GM12878 (cell line): ENCODE measurements around the gene PLXNA4. TPM values are rescaled to one million over a fixed set of nuclear protein-coding genes. Genes with fewer than 3 reads are reported as not detected.

Experiments used
- ATAC-seq: fragments of 200-7000 bp; cut with Tn5 transposase; 3 replicates; pipeline ENCODE4 v1.9.1; 2020; ENCODE audit warnings: mild to moderate bottlenecking, moderate library complexity
- BruUV-seq: library from RNA; stranded (reverse); fragments of 400-500 nt; replicated peaks from 2 replicates; lab custom pipeline; 2021; lab: Mats Ljungman, UMichigan
- CTCF ChIA-PET: fragments of 300-600 bp; sonication (Branson Sonifier 250); formaldehyde crosslinking; extraction: SDS; loops from one replicate; lab custom pipeline; 2021; ENCODE audit warnings: inconsistent platforms; lab: Yijun Ruan, JAX
- POLR2A ChIA-PET: fragments of 350-600 bp; formaldehyde crosslinking; extraction: SDS; loops from one replicate; lab custom pipeline; 2021; ENCODE audit warnings: inconsistent platforms; lab: Charles Lee
- RAD21 ChIA-PET: fragments of 300-600 bp; sonication (Branson Sonifier 250); formaldehyde crosslinking; loops from one replicate; lab custom pipeline; 2023; ENCODE audit warnings: antibody characterized with exemption; ENCODE audit not compliant: unreplicated experiment; lab: Charles Lee
- SMC1A ChIA-PET: fragments of 300-600 bp; sonication (Branson Sonifier 250); formaldehyde crosslinking; loops from one replicate; lab custom pipeline; 2023; ENCODE audit not compliant: unreplicated experiment, uncharacterized antibody; lab: Charles Lee
- DNase-seq: peaks from one replicate; pipeline ENCODE4 v3.0.0-alpha.2; 2011; ENCODE audit warnings: low read depth, low spot score
- FAIRE-seq: peaks from 3 replicates; lab custom pipeline; 2011; peaks lifted over from hg19 to GRCh38; lab: Jason Lieb, UNC
- H2AFZ ChIP-seq: 2 replicates; pipeline ENCODE4 v1.6.0; 2011; ENCODE audit warnings: low read depth, low read length, control low read depth; ENCODE audit not compliant: control insufficient read depth
- H3K27ac ChIP-seq: 2 replicates; pipeline ENCODE4 v1.5.1; 2011; ENCODE audit warnings: control low read depth; ENCODE audit not compliant: control insufficient read depth, insufficient read depth
- H3K27me3 ChIP-seq, 2 experiments: replicated peaks in 1 of 2; 2 replicates each; pipeline versions ENCODE4 v1.6.0 to v1.6.1; 2011; ENCODE audit warnings: low read length in 1 of 2; ENCODE audit not compliant: control insufficient read depth in 2 of 2, insufficient read depth in 2 of 2
- H3K36me3 ChIP-seq, 2 experiments: 2 replicates each; pipeline ENCODE4 v1.5.1; 2011; ENCODE audit warnings: low read length in 1 of 2; ENCODE audit not compliant: control insufficient read depth in 2 of 2, insufficient read depth in 2 of 2
- H3K4me1 ChIP-seq: 2 replicates; pipeline ENCODE4 v1.6.1; 2011; ENCODE audit warnings: mild to moderate bottlenecking, low read length, moderate library complexity, mixed read lengths; ENCODE audit not compliant: control insufficient read depth, insufficient read depth
- H3K4me2 ChIP-seq: 2 replicates; pipeline ENCODE4 v1.6.0; 2011; ENCODE audit warnings: control low read depth; ENCODE audit not compliant: control insufficient read depth, insufficient read depth
- H3K4me3 ChIP-seq: fragments of 200-600 bp; sonication (generic); 2 replicates; pipeline ENCODE4 v1.5.1; 2016
- H3K79me2 ChIP-seq: 2 replicates; pipeline ENCODE4 v1.6.0; 2011; ENCODE audit warnings: low read length; ENCODE audit not compliant: control insufficient read depth, insufficient read depth
- H3K9ac ChIP-seq: 2 replicates; pipeline ENCODE4 v1.8.0; 2011; ENCODE audit warnings: low read length, control low read depth, mixed read lengths; ENCODE audit not compliant: control insufficient read depth, insufficient read depth
- H3K9me3 ChIP-seq: replicated peaks from 3 replicates; pipeline ENCODE4 v1.5.1; 2011; ENCODE audit warnings: mild to moderate bottlenecking, low read length; ENCODE audit not compliant: control insufficient read depth, insufficient read depth
- H4K20me1 ChIP-seq: 2 replicates; pipeline ENCODE4 v1.6.0; 2011; ENCODE audit not compliant: control insufficient read depth, insufficient read depth
- CHD1 ChIP-seq: IDR thresholded peaks from 2 replicates; pipeline ENCODE4 v1.6.1; 2012; ENCODE audit warnings: low read depth, low read length, improper control_type of control experiment
- ESRRA ChIP-seq: IDR thresholded peaks from 2 replicates; pipeline ENCODE4 v1.6.1; 2012; ENCODE audit warnings: mild to moderate bottlenecking, low read length, improper control_type of control experiment
- HCFC1 ChIP-seq: fragments of 150-350 bp; IDR thresholded peaks from 2 replicates; pipeline ENCODE4 v1.6.1; 2014; ENCODE audit warnings: low read length
- JUNB ChIP-seq: IDR thresholded peaks from 2 replicates; pipeline ENCODE4 v1.6.1; 2016; ENCODE audit warnings: antibody characterized with exemption, mild to moderate bottlenecking
- LARP7 ChIP-seq: fragments of 450-650 bp; IDR thresholded peaks from 2 replicates; pipeline ENCODE4 v1.6.1; 2017; ENCODE audit warnings: mild to moderate bottlenecking
- NFIC ChIP-seq: IDR thresholded peaks from 2 replicates; pipeline ENCODE4 v1.6.1; 2012; ENCODE audit warnings: low read depth, mild to moderate bottlenecking, inconsistent platforms, low read length, moderate library complexity
- NR2C2 ChIP-seq: IDR thresholded peaks from 2 replicates; pipeline ENCODE4 v1.6.1; 2011; ENCODE audit warnings: borderline replicate concordance, low read depth; ENCODE audit not compliant: control insufficient read depth, insufficient read length
- USF1 ChIP-seq: IDR thresholded peaks from 2 replicates; pipeline ENCODE4 v1.6.1; 2011; ENCODE audit warnings: borderline replicate concordance, low read depth, mild to moderate bottlenecking, moderate library complexity, mixed read lengths, low read length; ENCODE audit not compliant: insufficient read depth; ENCODE audit errors: extremely low read length
- WGBS: methylation state at CpG from one replicate; pipeline ENCODE4 v1.1.6; 2016; ENCODE audit warnings: low lambda C conversion rate; ENCODE audit not compliant: insufficient replicate concordance, insufficient coverage; ENCODE audit errors: missing lambda C conversion rate; 5-methylcytosine and 5-hydroxymethylcytosine counted together
- in situ Hi-C: fragments of 300-500 bp; cut with MboI; formaldehyde crosslinking; loops from 9 replicates; pipeline ENCODE4 v1.14.3; 2018; ENCODE audit warnings: mixed read lengths
- intact Hi-C: fragments of 100-400 bp; cut with micrococcal nuclease; formaldehyde crosslinking; loops from one replicate; pipeline ENCODE4 v1.14.2; 2022; ENCODE audit not compliant: unreplicated experiment
- polyA plus RNA-seq, 11 experiments: library from polyadenylated mRNA; depleted of rRNA in 4 of 11; unstranded in 6 of 11; stranded (reverse) in 5 of 11; fragments of >200 nt; fragmentation: Nextera tagmentation in 4 of 11; fragmentation: Illumina TruSeq in 1 of 11; extraction: Ambion mirVana in 4 of 11; extraction: Trizol in 1 of 11; gene quantifications; 1 replicate in 1 of 11; 2 replicates in 10 of 11; pipeline versions ENCODE4 v1.2.1 to v1.2.3, GENCODE V29; 2011 to 2016; ENCODE audit warnings: inconsistent platforms in 2 of 11, missing spikeins in 2 of 11, low read depth in 1 of 11
- total RNA-seq, 4 experiments: library from RNA; depleted of rRNA in 3 of 4; stranded (reverse); fragments of >200 nt in 3 of 4; fragmentation: Illumina TruSeq in 1 of 4; extraction: Trizol in 1 of 4; gene quantifications; 2 replicates each; pipeline versions ENCODE4 v1.2.1 to v1.2.3, GENCODE V29; 2013 to 2021
- TF ChIP-seq, protein P1 (sequence below): fragments of 450-650 bp; formaldehyde crosslinking; IDR thresholded peaks from 2 replicates; pipeline ENCODE4 v1.4.0; 2020; ENCODE audit warnings: mild to moderate bottlenecking, moderate library complexity
- TF ChIP-seq, protein P2 (sequence below): fragments of 450-650 bp; IDR thresholded peaks from 2 replicates; pipeline ENCODE4 v1.6.1; 2017; ENCODE audit warnings: mild to moderate bottlenecking, moderate library complexity
- TF ChIP-seq, protein P3 (sequence below): fragments of 450-650 bp; IDR thresholded peaks from 2 replicates; pipeline ENCODE4 v1.6.1; 2014; ENCODE audit warnings: mild to moderate bottlenecking

PLXNA4 gene
- total and polyA plus RNA-seq, 10 of the 15 experiments (the other 5 are each of a cell fraction or from before 2014, with no cell fraction given), result 0.03 TPM; not detected in 9

DNA sequence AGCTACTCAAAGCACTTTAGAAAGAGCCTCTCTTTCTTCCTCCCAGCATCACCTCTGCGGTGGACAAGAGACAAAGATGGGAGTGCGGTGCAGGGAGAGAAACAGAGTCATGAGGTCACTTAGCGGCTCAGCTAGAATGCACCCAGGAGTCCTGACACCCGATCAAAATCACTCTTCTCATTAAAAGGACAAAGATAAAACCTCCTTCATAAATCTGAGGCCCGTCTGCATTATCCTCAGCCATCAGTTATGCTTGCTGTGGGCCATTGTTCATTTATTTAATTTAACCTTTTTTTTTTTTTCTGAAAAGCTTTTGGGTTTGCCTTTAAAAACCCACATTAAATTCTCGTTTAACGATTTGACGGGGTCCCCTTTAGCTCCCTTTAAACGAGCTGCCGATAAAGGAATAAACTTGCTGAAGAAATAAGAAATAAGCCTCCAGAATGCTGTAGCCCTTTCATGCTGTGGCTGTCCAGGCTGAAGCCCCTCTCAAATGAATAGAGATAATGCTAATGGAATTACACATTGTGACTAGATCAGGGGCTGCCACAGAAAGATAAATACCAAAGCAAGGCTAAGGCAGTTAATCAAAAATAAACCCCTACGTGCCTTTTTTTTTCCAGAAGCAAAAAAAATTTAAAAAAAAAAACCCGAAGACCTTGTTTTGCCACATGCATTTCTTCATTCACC, 16.1 kb upstream of the PLXNA4 start (continued):
- TF ChIP-seq, protein P1, sequence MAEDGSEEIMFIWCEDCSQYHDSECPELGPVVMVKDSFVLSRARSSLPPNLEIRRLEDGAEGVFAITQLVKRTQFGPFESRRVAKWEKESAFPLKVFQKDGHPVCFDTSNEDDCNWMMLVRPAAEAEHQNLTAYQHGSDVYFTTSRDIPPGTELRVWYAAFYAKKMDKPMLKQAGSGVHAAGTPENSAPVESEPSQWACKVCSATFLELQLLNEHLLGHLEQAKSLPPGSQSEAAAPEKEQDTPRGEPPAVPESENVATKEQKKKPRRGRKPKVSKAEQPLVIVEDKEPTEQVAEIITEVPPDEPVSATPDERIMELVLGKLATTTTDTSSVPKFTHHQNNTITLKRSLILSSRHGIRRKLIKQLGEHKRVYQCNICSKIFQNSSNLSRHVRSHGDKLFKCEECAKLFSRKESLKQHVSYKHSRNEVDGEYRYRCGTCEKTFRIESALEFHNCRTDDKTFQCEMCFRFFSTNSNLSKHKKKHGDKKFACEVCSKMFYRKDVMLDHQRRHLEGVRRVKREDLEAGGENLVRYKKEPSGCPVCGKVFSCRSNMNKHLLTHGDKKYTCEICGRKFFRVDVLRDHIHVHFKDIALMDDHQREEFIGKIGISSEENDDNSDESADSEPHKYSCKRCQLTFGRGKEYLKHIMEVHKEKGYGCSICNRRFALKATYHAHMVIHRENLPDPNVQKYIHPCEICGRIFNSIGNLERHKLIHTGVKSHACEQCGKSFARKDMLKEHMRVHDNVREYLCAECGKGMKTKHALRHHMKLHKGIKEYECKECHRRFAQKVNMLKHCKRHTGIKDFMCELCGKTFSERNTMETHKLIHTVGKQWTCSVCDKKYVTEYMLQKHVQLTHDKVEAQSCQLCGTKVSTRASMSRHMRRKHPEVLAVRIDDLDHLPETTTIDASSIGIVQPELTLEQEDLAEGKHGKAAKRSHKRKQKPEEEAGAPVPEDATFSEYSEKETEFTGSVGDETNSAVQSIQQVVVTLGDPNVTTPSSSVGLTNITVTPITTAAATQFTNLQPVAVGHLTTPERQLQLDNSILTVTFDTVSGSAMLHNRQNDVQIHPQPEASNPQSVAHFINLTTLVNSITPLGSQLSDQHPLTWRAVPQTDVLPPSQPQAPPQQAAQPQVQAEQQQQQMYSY (CRISPR knock-in tag), result no peak
- no peak for TF ChIP-seq ESRRA
- no peak for TF ChIP-seq NFIC

DNA sequence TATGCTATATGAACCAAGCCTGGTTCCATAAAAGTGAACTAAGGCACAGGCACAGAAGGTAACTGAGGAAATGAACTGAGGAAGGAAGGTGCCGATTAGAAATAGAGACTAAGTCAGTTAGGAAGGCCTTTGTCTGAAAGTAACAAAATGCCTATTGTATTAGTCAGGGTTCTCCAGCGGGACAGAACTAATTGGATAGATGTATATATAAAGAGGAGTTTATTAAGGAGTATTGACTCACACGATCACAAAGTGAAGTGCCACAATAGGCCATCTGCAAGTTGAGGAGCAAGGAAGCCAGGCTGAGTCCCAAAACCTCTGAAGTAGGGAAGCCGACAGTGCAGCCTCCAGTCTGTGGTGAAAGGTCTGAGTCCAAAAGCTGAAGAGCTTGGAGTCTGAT, 13.9 kb upstream of the PLXNA4 start:
- Histone ChIP-seq H4K20me1 (no peaks in the 10 kb centered on the region), H2AFZ (no peak overlapping the region), H3K9me3 (no peaks in the 10 kb centered on the region), H3K4me1 (no peaks in the 10 kb centered on the region), H3K27me3 (no peaks in the 10 kb centered on the region; a peak in 2 of 4 replicates), H3K79me2 (no peaks in the 10 kb centered on the region), H3K9ac (no peak overlapping the region), H3K27ac (no peak overlapping the region), H3K4me3 (no peak overlapping the region), H3K36me3 (no peaks in the 10 kb centered on the region), H3K4me2 (no peak overlapping the region)
- DNase-seq, result no peak
- no peak for ATAC-seq
- ChIA-PET CTCF (interaction anchor here (1.6 kb wide), 1 partner anchor 10 kb away, joined by 8 read pairs; no protein-coding TSS in a partner anchor), SMC1A (no interaction called here), RAD21 (no interaction called here), POLR2A (no interaction called here)
- WGBS, result 39% methylated on average over 4 of the region's 4 CpGs
- FAIRE-seq, result no peak
- intact Hi-C loops, result no loop called here
- BruUV-seq, result no TSS peak
- in situ Hi-C loops, result no loop called here
- TF ChIP-seq HCFC1 (no peak), NR2C2 (no peak), USF1 (no peak), CHD1 (no peak), LARP7 (no peak), JUNB (no peak)
- TF ChIP-seq, protein P2, sequence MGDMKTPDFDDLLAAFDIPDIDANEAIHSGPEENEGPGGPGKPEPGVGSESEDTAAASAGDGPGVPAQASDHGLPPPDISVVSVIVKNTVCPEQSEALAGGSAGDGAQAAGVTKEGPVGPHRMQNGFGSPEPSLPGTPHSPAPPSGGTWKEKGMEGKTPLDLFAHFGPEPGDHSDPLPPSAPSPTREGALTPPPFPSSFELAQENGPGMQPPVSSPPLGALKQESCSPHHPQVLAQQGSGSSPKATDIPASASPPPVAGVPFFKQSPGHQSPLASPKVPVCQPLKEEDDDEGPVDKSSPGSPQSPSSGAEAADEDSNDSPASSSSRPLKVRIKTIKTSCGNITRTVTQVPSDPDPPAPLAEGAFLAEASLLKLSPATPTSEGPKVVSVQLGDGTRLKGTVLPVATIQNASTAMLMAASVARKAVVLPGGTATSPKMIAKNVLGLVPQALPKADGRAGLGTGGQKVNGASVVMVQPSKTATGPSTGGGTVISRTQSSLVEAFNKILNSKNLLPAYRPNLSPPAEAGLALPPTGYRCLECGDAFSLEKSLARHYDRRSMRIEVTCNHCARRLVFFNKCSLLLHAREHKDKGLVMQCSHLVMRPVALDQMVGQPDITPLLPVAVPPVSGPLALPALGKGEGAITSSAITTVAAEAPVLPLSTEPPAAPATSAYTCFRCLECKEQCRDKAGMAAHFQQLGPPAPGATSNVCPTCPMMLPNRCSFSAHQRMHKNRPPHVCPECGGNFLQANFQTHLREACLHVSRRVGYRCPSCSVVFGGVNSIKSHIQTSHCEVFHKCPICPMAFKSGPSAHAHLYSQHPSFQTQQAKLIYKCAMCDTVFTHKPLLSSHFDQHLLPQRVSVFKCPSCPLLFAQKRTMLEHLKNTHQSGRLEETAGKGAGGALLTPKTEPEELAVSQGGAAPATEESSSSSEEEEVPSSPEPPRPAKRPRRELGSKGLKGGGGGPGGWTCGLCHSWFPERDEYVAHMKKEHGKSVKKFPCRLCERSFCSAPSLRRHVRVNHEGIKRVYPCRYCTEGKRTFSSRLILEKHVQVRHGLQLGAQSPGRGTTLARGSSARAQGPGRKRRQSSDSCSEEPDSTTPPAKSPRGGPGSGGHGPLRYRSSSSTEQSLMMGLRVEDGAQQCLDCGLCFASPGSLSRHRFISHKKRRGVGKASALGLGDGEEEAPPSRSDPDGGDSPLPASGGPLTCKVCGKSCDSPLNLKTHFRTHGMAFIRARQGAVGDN, result no peak
- TF ChIP-seq, protein P3, sequence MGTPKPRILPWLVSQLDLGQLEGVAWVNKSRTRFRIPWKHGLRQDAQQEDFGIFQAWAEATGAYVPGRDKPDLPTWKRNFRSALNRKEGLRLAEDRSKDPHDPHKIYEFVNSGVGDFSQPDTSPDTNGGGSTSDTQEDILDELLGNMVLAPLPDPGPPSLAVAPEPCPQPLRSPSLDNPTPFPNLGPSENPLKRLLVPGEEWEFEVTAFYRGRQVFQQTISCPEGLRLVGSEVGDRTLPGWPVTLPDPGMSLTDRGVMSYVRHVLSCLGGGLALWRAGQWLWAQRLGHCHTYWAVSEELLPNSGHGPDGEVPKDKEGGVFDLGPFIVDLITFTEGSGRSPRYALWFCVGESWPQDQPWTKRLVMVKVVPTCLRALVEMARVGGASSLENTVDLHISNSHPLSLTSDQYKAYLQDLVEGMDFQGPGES, result no peak
